Cardiac ventricle fibroblast (primary cell): ENCODE data around the gene HTR2C. TPM values are rescaled to one million over a fixed set of nuclear protein-coding genes. Genes with fewer than 3 reads are reported as not detected.

ENCODE experiments used
- total RNA-seq: library from RNA; depleted of rRNA; stranded (reverse); fragments of >200 nt; gene quantifications from 2 replicates; pipeline ENCODE4 v1.2.3, GENCODE V29; 2015

HTR2C gene
- total RNA-seq: not detected in 2 replicates

GRCh38 chrX:114583646-114584374 lies at the start of gene HTR2C:
Gene HTR2C, plus strand, starts transcription at chrX:114584086. Its CDS starts 142,851 bp downstream, at chrX:114726937.

